SU-DHL-6 (cell line): ENCODE results near the gene ZSCAN21.

Experiments
- H2AFZ ChIP-seq: fragments of 200-600 bp; sonication (generic); 2 replicates; pipeline ENCODE4 v1.6.1; 2014; ENCODE audit warnings: low read depth, mild to moderate bottlenecking, moderate library complexity, mixed read lengths, antibody characterized with exemption, low read length; ENCODE audit not compliant: severe bottlenecking
- H3F3A ChIP-seq: fragments of 200-600 bp; shearing (Covaris generic); 2 replicates; pipeline ENCODE4 v1.6.0; 2016; ENCODE audit warnings: antibody characterized with exemption, mild to moderate bottlenecking; ENCODE audit not compliant: insufficient read depth
- H3K27ac ChIP-seq: fragments of 200-600 bp; sonication (generic); 2 replicates; pipeline ENCODE4 v1.5.1; 2016; ENCODE audit warnings: low read depth, mild to moderate bottlenecking, low read length, moderate library complexity, mixed read lengths
- H3K27me3 ChIP-seq: fragments of 200-600 bp; sonication (generic), shearing (Covaris generic); 2 replicates; pipeline ENCODE4 v1.6.0; 2014; ENCODE audit warnings: mild to moderate bottlenecking, low read length
- H3K36me3 ChIP-seq: fragments of 200-600 bp; sonication (generic); 2 replicates; pipeline ENCODE4 v1.6.1; 2014; ENCODE audit warnings: mild to moderate bottlenecking, low read length, mixed read lengths
- H3K4me2 ChIP-seq: fragments of 300-600, 200-600 bp; shearing (Covaris generic), sonication (generic); 2 replicates; pipeline ENCODE4 v1.6.0; 2014; ENCODE audit warnings: low read length, low read depth, mild to moderate bottlenecking; ENCODE audit not compliant: poor library complexity, severe bottlenecking
- H3K4me3 ChIP-seq: fragments of 200-600 bp; sonication (generic); 2 replicates; pipeline ENCODE4 v1.5.1; 2014; ENCODE audit warnings: antibody characterized with exemption, low read length, mild to moderate bottlenecking, mixed read lengths; ENCODE audit not compliant: insufficient read depth, poor library complexity, severe bottlenecking
- H3K79me2 ChIP-seq: fragments of 200-600 bp; sonication (generic); 2 replicates; pipeline ENCODE4 v1.6.1; 2014; ENCODE audit warnings: mild to moderate bottlenecking, low read length, moderate library complexity; ENCODE audit not compliant: insufficient read depth
- H3K9ac ChIP-seq: fragments of 200-600 bp; sonication (generic); 2 replicates; pipeline ENCODE4 v1.7.0; 2014; ENCODE audit warnings: mild to moderate bottlenecking, low read length
- H3K9me2 ChIP-seq: fragments of 200-600 bp; sonication (generic); replicated peaks from 2 replicates; pipeline ENCODE4 v1.6.1; 2014; ENCODE audit warnings: low read length; ENCODE audit not compliant: insufficient read depth
- H3K9me3 ChIP-seq: fragments of 200-600 bp; sonication (generic); 2 replicates; pipeline ENCODE4 v1.6.1; 2014; ENCODE audit warnings: low read length, mixed read lengths; ENCODE audit not compliant: insufficient read depth
- H4K20me1 ChIP-seq: fragments of 200-600 bp; sonication (generic); 2 replicates; pipeline ENCODE4 v1.6.1; 2014; ENCODE audit warnings: low read depth, mild to moderate bottlenecking, antibody characterized with exemption, low read length, moderate library complexity, mixed read lengths
- EZH2phosphoT487 ChIP-seq: fragments of 200-600 bp; sonication (generic), shearing (Covaris generic); conservative IDR thresholded peaks from 2 replicates; pipeline ENCODE4 v1.6.1; 2018; ENCODE audit warnings: mild to moderate bottlenecking, antibody characterized with exemption, low read length, moderate library complexity, mixed read lengths
- TF ChIP-seq, protein P1 (sequence below): fragments of 200-600 bp; sonication (generic); IDR thresholded peaks from one replicate; pipeline ENCODE4 v1.5.1; 2017; ENCODE audit warnings: antibody characterized with exemption, mild to moderate bottlenecking, low read length, moderate library complexity; ENCODE audit not compliant: insufficient read depth, poor library complexity, severe bottlenecking

Gene ZSCAN21

GRCh38 chr7:100063376-100063775, 13.8 kb downstream of the ZSCAN21 start:
- Histone ChIP-seq H4K20me1 (no peaks in the 10 kb centered on the region), H3F3A (no peaks in the 10 kb centered on the region), H3K27me3 (no peaks in the 10 kb centered on the region), H3K79me2 (no peaks in the 10 kb centered on the region), H3K27ac (no peak overlapping the region), H3K9me3 (no peaks in the 10 kb centered on the region), H3K9me2 (no peaks in the 10 kb centered on the region), H3K36me3 (no peaks in the 10 kb centered on the region), H3K4me2 (no peak overlapping the region), H3K4me3 (no peak overlapping the region), H3K9ac (no peak overlapping the region), H2AFZ (no peak overlapping the region)
- TF ChIP-seq, protein P1, sequence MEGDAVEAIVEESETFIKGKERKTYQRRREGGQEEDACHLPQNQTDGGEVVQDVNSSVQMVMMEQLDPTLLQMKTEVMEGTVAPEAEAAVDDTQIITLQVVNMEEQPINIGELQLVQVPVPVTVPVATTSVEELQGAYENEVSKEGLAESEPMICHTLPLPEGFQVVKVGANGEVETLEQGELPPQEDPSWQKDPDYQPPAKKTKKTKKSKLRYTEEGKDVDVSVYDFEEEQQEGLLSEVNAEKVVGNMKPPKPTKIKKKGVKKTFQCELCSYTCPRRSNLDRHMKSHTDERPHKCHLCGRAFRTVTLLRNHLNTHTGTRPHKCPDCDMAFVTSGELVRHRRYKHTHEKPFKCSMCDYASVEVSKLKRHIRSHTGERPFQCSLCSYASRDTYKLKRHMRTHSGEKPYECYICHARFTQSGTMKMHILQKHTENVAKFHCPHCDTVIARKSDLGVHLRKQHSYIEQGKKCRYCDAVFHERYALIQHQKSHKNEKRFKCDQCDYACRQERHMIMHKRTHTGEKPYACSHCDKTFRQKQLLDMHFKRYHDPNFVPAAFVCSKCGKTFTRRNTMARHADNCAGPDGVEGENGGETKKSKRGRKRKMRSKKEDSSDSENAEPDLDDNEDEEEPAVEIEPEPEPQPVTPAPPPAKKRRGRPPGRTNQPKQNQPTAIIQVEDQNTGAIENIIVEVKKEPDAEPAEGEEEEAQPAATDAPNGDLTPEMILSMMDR = no peak
- TF ChIP-seq EZH2phosphoT487 = no peak

- Histone ChIP-seq H2AFZ (no peak overlapping the region), H3K9me2 (no peaks in the 10 kb centered on the region), H3K79me2 (no peaks in the 10 kb centered on the region), H3K9me3 (no peaks in the 10 kb centered on the region), H4K20me1 (no peaks in the 10 kb centered on the region), H3K27me3 (no peaks in the 10 kb centered on the region), H3K27ac (no peak overlapping the region), H3K36me3 (no peaks in the 10 kb centered on the region), H3K4me3 (no peak overlapping the region), H3F3A (no peaks in the 10 kb centered on the region), H3K4me2 (no peak overlapping the region), H3K9ac (no peak overlapping the region)
- TF ChIP-seq EZH2phosphoT487 = no peak
- TF ChIP-seq, protein P1 = no peak
Measured at GRCh38 chr7:100064162-100064561, 14.6 kb downstream of the ZSCAN21 start.

GRCh38 chr7:100065452-100066186, 16.0 kb downstream of the ZSCAN21 start:
- Histone ChIP-seq H3K4me3 (no peak overlapping the region), H2AFZ (no peak overlapping the region), H3K9me2 (no peaks in the 10 kb centered on the region), H4K20me1 (no peaks in the 10 kb centered on the region), H3K9me3 (peaks cover under 1% of the 10 kb centered on the region; the same call in 1 of the 2 replicates), H3K27ac (no peak overlapping the region), H3K9ac (no peak overlapping the region), H3K27me3 (no peaks in the 10 kb centered on the region), H3K79me2 (no peaks in the 10 kb centered on the region), H3F3A (no peaks in the 10 kb centered on the region), H3K4me2 (no peak overlapping the region), H3K36me3 (peaks cover 6% of the 10 kb centered on the region)
- TF ChIP-seq, protein P1 = no peak
- no peak for TF ChIP-seq EZH2phosphoT487
